ENCODE results near the gene OR6K6. TPM values are rescaled to one million over a fixed set of nuclear protein-coding genes. Genes with fewer than 3 reads are reported as not detected.
A peak's percentile ranks its signal among the peaks of the same experiment; 100 is the strongest.

The OR6K6 gene
- not detected for total RNA-seq

GRCh38 chr1:158754420-158754819 lies at the start of gene OR6K6:
TSS of gene OR6K6 (plus strand) at chr1:158754720. CDS start at chr1:158754888, 168 bp downstream.
- intact Hi-C loops (cut with DNase I, micrococcal nuclease), result no loop called here
- CTCF ChIA-PET, result no interaction called here
- peaks cover 13% of the 10 kb centered on the region for H3K27me3 Mint-ChIP-seq

GRCh38 chr1:158706096-158706495 lies 48.4 kb upstream of the OR6K6 start:
- ATAC-seq, result no peak
- intact Hi-C loops (cut with DNase I, micrococcal nuclease), result no loop called here
- Mint-ChIP-seq H3K9me3 (ENCODE audit: low read depth) (no peaks in the 10 kb centered on the region), H3K4me3 (no peak overlapping the region), H3K4me1 (no peaks in the 10 kb centered on the region), H3K36me3 (ENCODE audit: low read depth) (no peaks in the 10 kb centered on the region), H3K27ac (no peak overlapping the region), H3K27me3 (peaks cover 5% of the 10 kb centered on the region)
- CTCF ChIA-PET, result no interaction called here
- POLR2A ChIA-PET, result no interaction called here
- no peak for DNase-seq

More at GRCh38 chr1:158754420-158754819, at the start of gene OR6K6:
- H3K9me3 Mint-ChIP-seq (ENCODE audit: low read depth), result no peaks in the 10 kb centered on the region
- DNase-seq, result no peak
- no peaks in the 10 kb centered on the region for H3K4me1 Mint-ChIP-seq
- H3K27ac Mint-ChIP-seq, result no peak within 1 kb of the TSS
- ATAC-seq, result no peak
- POLR2A ChIA-PET, result no interaction called here
- no peak within 1 kb of the TSS for H3K4me3 Mint-ChIP-seq
- no peaks in the 10 kb centered on the region for H3K36me3 Mint-ChIP-seq (ENCODE audit: low read depth)

GRCh38 chr1:158711098-158711497 lies 43.4 kb upstream of the OR6K6 start:
- peaks cover 19% of the 10 kb centered on the region for H3K27me3 Mint-ChIP-seq
- H3K4me1 Mint-ChIP-seq, result no peaks in the 10 kb centered on the region
- no peaks in the 10 kb centered on the region for H3K36me3 Mint-ChIP-seq (ENCODE audit: low read depth)
- ATAC-seq, result no peak
- no peak overlapping the region for H3K4me3 Mint-ChIP-seq
- ChIA-PET CTCF (no interaction called here), POLR2A (no interaction called here)
- H3K9me3 Mint-ChIP-seq (ENCODE audit: low read depth), result no peaks in the 10 kb centered on the region
- intact Hi-C loops (cut with DNase I, micrococcal nuclease), result no loop called here
- H3K27ac Mint-ChIP-seq, result no peak overlapping the region
- DNase-seq, result no peak

- CTCF ChIA-PET, result no interaction called here
- Mint-ChIP-seq H3K27me3 (peaks cover 26% of the 10 kb centered on the region), H3K27ac (no peak overlapping the region), H3K9me3 (ENCODE audit: low read depth) (no peaks in the 10 kb centered on the region), H3K4me1 (peaks cover 5% of the 10 kb centered on the region), H3K4me3 (no peak overlapping the region), H3K36me3 (ENCODE audit: low read depth) (no peaks in the 10 kb centered on the region)
- intact Hi-C loops (cut with DNase I, micrococcal nuclease), result no loop called here
- DNase-seq (no peak), ATAC-seq (no peak)
- POLR2A ChIA-PET, result no interaction called here
Measured at GRCh38 chr1:158714754-158715153, 39.8 kb upstream of the OR6K6 start.

GRCh38 chr1:158716335-158716734 lies 38.2 kb upstream of the OR6K6 start:
- ChIA-PET POLR2A (no interaction called here), CTCF (no interaction called here)
- ATAC-seq (peak; percentile 74), DNase-seq (no peak)
- no peak overlapping the region for H3K27ac Mint-ChIP-seq
- peaks cover 27% of the 10 kb centered on the region for H3K27me3 Mint-ChIP-seq
- H3K4me1 Mint-ChIP-seq, result peaks cover 5% of the 10 kb centered on the region
- H3K9me3 Mint-ChIP-seq (ENCODE audit: low read depth), result no peaks in the 10 kb centered on the region
- no peak overlapping the region for H3K4me3 Mint-ChIP-seq
- no peaks in the 10 kb centered on the region for H3K36me3 Mint-ChIP-seq (ENCODE audit: low read depth)
- intact Hi-C loops (cut with DNase I, micrococcal nuclease), result loop anchor here in 1 of 2 experiments (2.0 kb wide), 1 partner anchor 356 kb away; no protein-coding TSS in a partner anchor

- H3K27me3 Mint-ChIP-seq, result peaks cover 25% of the 10 kb centered on the region
- ATAC-seq (no peak), DNase-seq (no peak)
- H3K4me3 Mint-ChIP-seq, result no peak overlapping the region
- H3K36me3 Mint-ChIP-seq (ENCODE audit: low read depth), result no peaks in the 10 kb centered on the region
- intact Hi-C loops (cut with DNase I, micrococcal nuclease), result loop anchor here in 1 of 2 experiments (2.0 kb wide), 1 partner anchor 355 kb away; no protein-coding TSS in a partner anchor
- no peak overlapping the region for H3K27ac Mint-ChIP-seq
- POLR2A ChIA-PET, result no interaction called here
- H3K4me1 Mint-ChIP-seq, result peaks cover 5% of the 10 kb centered on the region
- CTCF ChIA-PET, result no interaction called here
- H3K9me3 Mint-ChIP-seq (ENCODE audit: low read depth), result no peaks in the 10 kb centered on the region
Measured at GRCh38 chr1:158717344-158717743, 37.2 kb upstream of the OR6K6 start.

GRCh38 chr1:158719664-158720063 lies 34.9 kb upstream of the OR6K6 start:
- intact Hi-C loops (cut with DNase I, micrococcal nuclease), result no loop called here
- Mint-ChIP-seq H3K36me3 (ENCODE audit: low read depth) (no peaks in the 10 kb centered on the region), H3K4me3 (no peak overlapping the region), H3K9me3 (ENCODE audit: low read depth) (no peaks in the 10 kb centered on the region), H3K27ac (no peak overlapping the region), H3K27me3 (peaks cover 31% of the 10 kb centered on the region), H3K4me1 (peaks cover 5% of the 10 kb centered on the region)
- ChIA-PET POLR2A (no interaction called here), CTCF (no interaction called here)
- DNase-seq (no peak), ATAC-seq (no peak)

- Mint-ChIP-seq H3K27me3 (peaks cover 30% of the 10 kb centered on the region), H3K4me3 (no peak within 1 kb of the TSS), H3K9me3 (ENCODE audit: low read depth) (no peaks in the 10 kb centered on the region), H3K36me3 (ENCODE audit: low read depth) (no peaks in the 10 kb centered on the region), H3K27ac (no peak within 1 kb of the TSS), H3K4me1 (peaks cover 5% of the 10 kb centered on the region)
- ATAC-seq (no peak), DNase-seq (no peak)
- intact Hi-C loops (cut with DNase I, micrococcal nuclease), result no loop called here
- ChIA-PET POLR2A (no interaction called here), CTCF (interaction anchor here (0.7 kb wide), 1 partner anchor 13 kb away, joined by 3 read pairs; no protein-coding TSS in a partner anchor)
Measured at GRCh38 chr1:158720620-158721019, 33.9 kb upstream of the OR6K6 start, which contains the start of gene OR6K3. TSS of gene OR6K3 (minus strand) at chr1:158720720. CDS start at chr1:158718115, 2,605 bp downstream.

GRCh38 chr1:158724442-158724841 lies 30.1 kb upstream of the OR6K6 start:
- CTCF ChIA-PET, result no interaction called here
- Mint-ChIP-seq H3K27ac (no peak overlapping the region), H3K27me3 (peaks cover 30% of the 10 kb centered on the region), H3K4me1 (no peaks in the 10 kb centered on the region), H3K4me3 (no peak overlapping the region), H3K36me3 (ENCODE audit: low read depth) (no peaks in the 10 kb centered on the region), H3K9me3 (ENCODE audit: low read depth) (no peaks in the 10 kb centered on the region)
- intact Hi-C loops (cut with DNase I, micrococcal nuclease), result no loop called here
- DNase-seq (no peak), ATAC-seq (no peak)
- POLR2A ChIA-PET, result no interaction called here

- DNase-seq (no peak), ATAC-seq (no peak)
- no peak overlapping the region for H3K4me3 Mint-ChIP-seq
- no peaks in the 10 kb centered on the region for H3K36me3 Mint-ChIP-seq (ENCODE audit: low read depth)
- no peaks in the 10 kb centered on the region for H3K4me1 Mint-ChIP-seq
- no peak overlapping the region for H3K27ac Mint-ChIP-seq
- intact Hi-C loops (cut with DNase I, micrococcal nuclease), result no loop called here
- H3K9me3 Mint-ChIP-seq (ENCODE audit: low read depth), result no peaks in the 10 kb centered on the region
- H3K27me3 Mint-ChIP-seq, result peaks cover 18% of the 10 kb centered on the region
- ChIA-PET POLR2A (no interaction called here), CTCF (no interaction called here)
Measured at GRCh38 chr1:158728510-158729225, 25.9 kb upstream of the OR6K6 start.

GRCh38 chr1:158730453-158730852 lies 24.1 kb upstream of the OR6K6 start:
- CTCF ChIA-PET, result no interaction called here
- H3K4me1 Mint-ChIP-seq, result no peaks in the 10 kb centered on the region
- no peak overlapping the region for H3K27ac Mint-ChIP-seq
- DNase-seq (no peak), ATAC-seq (no peak)
- no peak overlapping the region for H3K4me3 Mint-ChIP-seq
- H3K27me3 Mint-ChIP-seq, result peaks cover 12% of the 10 kb centered on the region
- no peaks in the 10 kb centered on the region for H3K9me3 Mint-ChIP-seq (ENCODE audit: low read depth)
- POLR2A ChIA-PET, result no interaction called here
- intact Hi-C loops (cut with DNase I, micrococcal nuclease), result no loop called here
- no peaks in the 10 kb centered on the region for H3K36me3 Mint-ChIP-seq (ENCODE audit: low read depth)

GRCh38 chr1:158731707-158732106 lies 22.8 kb upstream of the OR6K6 start:
- peaks cover 5% of the 10 kb centered on the region for H3K27me3 Mint-ChIP-seq
- no peak for ATAC-seq

More at GRCh38 chr1:158731707-158732106, 22.8 kb upstream of the OR6K6 start:
- no peak for DNase-seq
- Mint-ChIP-seq H3K36me3 (ENCODE audit: low read depth) (no peaks in the 10 kb centered on the region), H3K27ac (no peak overlapping the region), H3K9me3 (ENCODE audit: low read depth) (no peaks in the 10 kb centered on the region), H3K4me3 (no peak overlapping the region), H3K4me1 (no peaks in the 10 kb centered on the region)
- intact Hi-C loops (cut with DNase I, micrococcal nuclease), result no loop called here
- POLR2A ChIA-PET, result no interaction called here
- CTCF ChIA-PET, result interaction anchor here (1.0 kb wide), 1 partner anchor 46 kb away, joined by 3 read pairs; no protein-coding TSS in a partner anchor

Data from activated CD4-positive, alpha-beta T cell treated with anti-CD3 and anti-CD28 coated beads for 36 hours (primary cell).